HG03432 (cell line): ENCODE measurements around the gene OGFOD2.

Experiments
- ATAC-seq: cut with Tn5 transposase; IDR thresholded peaks from one replicate; pipeline ENCODE4 v1.9.1; 2021; ENCODE audit warnings: mild to moderate bottlenecking, moderate library complexity; ENCODE audit not compliant: unreplicated experiment

Gene OGFOD2

GRCh38 chr12:122987086-122987951 is 12.3 kb downstream of the OGFOD2 start:
- ATAC-seq: no peak

DNA sequence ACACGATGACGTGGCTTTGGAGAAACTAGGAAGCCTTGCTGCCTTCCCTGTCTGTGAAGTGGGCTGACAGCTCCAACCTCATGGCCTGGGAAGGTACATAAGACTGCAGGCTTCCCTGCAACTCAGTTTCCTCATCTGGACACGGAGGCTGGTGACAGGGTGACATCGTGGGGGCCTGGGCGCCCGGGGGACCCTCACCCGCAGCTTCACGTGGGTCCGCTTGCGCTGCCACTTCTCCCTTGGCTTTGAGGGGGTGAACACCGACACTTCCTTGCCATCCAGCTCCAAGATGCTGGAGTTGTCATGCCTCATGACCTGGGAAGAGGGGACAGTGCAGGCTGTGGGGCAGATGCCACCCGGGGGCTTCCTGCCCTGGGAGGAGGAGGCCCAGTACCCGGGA is 13.0 kb downstream of the OGFOD2 start:
- ATAC-seq: no peak

DNA sequence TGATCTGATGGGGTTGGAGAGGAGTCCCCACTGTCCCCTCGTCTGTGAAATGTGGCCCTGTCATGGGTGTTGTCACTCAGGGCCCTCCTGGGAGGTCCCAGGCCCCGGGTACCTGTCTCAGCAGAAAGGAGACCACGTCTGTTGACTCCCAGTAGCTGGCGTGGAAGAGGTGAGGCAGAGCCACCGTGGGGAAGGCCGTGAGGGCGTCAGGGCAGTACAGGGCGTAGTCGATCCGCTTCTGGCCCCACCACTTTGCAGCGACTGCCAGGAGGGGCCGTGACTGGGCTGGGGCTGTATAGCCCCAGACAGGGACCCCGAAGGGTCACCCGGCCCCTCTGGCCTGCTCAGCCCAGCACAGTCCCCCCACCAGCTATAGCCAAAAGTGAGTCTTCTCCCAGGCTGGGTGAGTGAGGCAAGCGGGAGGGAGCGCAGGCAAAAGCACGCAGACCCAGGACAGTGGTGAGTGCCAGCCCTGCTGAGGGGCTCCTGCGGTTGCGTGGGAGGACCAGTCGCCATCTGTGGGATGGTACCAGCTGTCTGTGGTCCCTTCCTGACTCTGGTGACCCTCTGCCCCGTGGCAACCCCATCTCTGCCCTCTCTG is 13.7 kb downstream of the OGFOD2 start:
- ATAC-seq: no peak

DNA sequence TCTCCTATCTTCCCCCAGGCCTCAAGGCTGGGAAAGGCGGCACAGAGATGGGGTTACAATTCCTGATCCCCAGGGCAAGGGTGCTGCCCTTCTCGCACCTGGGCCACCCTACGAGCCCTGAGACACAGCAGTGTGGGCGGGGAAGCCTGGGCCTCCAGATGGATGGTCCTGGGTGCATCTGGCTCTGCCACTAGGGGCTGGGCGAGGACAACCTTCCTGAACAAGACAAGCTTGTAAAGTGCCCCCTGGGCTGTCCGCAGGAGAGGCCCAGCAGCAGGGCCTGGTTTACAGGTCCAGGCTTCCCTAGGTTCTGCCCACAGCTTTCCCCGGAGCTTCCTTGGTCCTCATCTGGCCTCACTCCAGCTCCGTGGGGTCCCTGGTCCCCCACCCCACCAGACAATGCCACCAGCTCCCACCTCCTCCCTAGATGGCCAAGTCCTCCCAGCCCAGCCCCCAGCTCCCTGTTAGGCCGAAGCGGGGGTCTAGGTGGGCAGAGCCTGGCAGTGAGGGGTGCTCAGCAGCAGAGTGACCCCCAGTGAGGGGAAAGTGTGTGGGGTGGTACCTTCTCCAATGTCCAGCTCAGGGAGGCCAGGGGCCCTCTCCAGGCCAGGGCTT is 14.3 kb downstream of the OGFOD2 start:
- no peak for ATAC-seq

- no peak for ATAC-seq
These were observed 14.9 kb downstream of the OGFOD2 start for GRCh38 chr12:122989874-122990419.

GRCh38 chr12:122990561-122990960 is 15.5 kb downstream of the OGFOD2 start:
- ATAC-seq: no peak

GRCh38 chr12:122990961-122991622 is 16.0 kb downstream of the OGFOD2 start:
- ATAC-seq: no peak

DNA sequence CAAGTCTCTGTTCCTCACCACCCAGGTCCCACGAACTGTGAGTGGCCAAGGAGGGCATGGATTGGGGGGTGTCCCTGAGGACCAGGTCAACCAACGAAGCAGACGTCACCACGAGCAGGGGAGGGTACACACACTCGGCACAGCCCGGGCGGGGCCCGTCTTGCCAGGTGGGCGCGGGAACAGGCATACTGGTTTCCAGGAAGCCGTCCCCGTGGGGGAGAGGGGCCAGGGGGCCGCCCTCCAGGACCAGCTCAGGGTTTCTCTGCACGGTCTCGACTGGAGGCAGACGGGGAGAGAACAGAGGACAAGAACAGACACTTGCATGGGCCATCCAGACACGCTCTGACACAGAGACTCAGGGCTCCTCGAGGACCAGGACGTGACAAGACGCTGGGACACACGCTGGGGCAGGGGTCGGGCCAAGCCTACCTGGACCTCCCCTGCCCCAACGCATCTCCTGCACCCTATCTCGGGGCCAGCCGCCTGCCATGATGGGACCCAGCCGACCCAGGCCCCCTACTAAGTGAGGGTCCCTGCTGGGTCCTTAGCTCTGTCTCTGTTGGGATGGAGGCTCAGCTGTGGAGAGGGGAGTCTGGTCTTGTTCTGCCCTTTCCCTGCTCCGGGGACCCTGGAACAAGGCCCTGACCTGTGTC is 16.7 kb downstream of the OGFOD2 start:
- ATAC-seq: no peak

- ATAC-seq: no peak
These were observed 17.3 kb downstream of the OGFOD2 start for GRCh38 chr12:122992386-122992785.

- no peak for ATAC-seq
These were observed 19.2 kb downstream of the OGFOD2 start for GRCh38 chr12:122994140-122994675.

GRCh38 chr12:122994781-122995502 is 19.9 kb downstream of the OGFOD2 start:
- no peak for ATAC-seq

GRCh38 chr12:122995503-122996187 is 20.6 kb downstream of the OGFOD2 start:
- no peak for ATAC-seq

DNA sequence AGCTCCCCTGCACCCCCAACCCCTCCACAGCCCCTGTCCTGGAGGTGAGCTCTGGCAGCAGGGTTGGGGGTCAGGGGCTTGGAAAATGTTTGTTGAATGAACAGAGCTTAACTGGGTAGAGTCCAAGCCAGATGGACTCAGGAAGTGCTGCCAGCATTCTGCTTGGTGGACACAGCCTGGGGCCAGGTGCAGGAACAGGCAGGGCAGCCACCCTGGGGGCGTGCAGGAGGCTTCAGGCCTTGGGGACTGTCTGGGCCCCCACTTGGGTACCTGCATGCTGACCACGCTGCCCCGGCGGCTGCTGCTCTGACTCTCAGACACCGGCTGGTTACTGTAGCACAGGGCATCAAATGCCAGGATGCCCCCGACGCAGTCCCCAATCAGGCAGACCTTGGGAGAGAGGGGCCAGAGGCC is 21.2 kb downstream of the OGFOD2 start:
- ATAC-seq: no peak

GRCh38 chr12:122996621-122997342 is 21.7 kb downstream of the OGFOD2 start:
- no peak for ATAC-seq

GRCh38 chr12:122997343-122998250 is 22.6 kb downstream of the OGFOD2 start:
- ATAC-seq: no peak

DNA sequence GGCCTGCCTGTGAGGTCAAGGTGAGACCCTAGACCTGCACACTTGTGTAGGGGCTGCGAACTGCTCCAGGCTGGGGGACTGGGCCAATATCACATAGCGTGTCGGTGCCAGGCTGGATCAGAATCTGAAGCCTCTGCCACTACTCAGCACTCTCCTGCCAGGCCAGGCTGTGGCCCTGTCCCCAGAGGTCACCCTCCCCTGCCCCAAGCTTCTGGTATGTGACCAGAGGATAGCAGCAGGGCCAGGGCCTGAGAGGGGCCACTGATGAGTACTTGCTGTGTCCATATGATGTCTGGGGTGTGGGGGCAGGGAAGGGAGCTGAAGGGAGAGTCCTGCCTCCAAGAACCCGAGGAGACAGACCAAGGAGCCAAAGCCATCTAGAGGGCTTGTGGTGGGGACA is 23.3 kb downstream of the OGFOD2 start:
- ATAC-seq: no peak

DNA sequence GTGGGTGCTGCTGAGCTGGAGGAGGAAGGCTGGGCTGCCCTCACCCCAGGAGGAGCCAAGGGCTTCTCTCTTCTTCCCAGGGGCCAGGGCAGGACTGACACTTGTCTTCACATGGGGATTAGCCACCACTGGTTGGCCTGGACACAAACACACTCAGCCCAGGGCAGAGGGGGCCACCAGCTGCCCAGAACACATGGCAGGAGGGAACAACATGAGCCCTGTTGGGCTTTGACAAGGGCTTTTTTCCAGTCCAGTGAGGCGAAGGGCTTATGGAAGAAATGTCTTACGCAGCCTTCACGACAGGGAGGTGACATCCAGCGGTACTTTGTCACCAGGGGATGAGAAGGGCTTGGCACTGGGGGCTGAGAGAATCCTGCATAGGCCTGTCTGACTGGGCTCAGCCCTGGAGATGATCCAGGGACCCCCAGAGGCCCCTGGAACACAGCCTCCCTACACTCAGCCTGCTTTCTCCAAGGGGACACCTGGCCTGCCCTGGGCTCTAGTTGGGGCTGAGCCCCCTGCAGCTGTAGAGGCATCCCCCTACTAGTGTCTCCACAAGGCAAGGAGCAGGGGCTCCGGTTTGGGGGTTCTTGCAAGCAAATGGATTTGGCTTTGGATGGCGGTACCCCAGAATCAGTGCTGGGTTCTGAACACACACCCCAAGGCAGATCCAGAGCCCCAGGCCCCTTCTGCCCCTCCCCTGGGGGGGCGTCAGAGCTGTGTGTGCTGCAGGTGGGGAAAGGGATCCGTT is 24.3 kb downstream of the OGFOD2 start:
- ATAC-seq: no peak
